ENCODE results near the gene MORC3.
"Not testable (repeated sequence)": the region's sequence is repeated elsewhere in the genome, so short reads cannot be mapped to it uniquely, and the experiment has no call there.

Gene MORC3

GRCh38 chr21:36379251-36379650, 59.3 kb downstream of the MORC3 start:
- no peaks in the 10 kb centered on the region for H3K9me2 ChIP-seq (replicated peaks; ENCODE audit: insufficient read depth, low read length)
- H3K27ac ChIP-seq (ENCODE audit: low read depth, low read length), result no peak overlapping the region
- H3F3A ChIP-seq (ENCODE audit: insufficient read depth), result no peaks in the 10 kb centered on the region
- H3K9ac ChIP-seq (ENCODE audit: low read length), result no peak overlapping the region
- no peak overlapping the region for H3K4me3 ChIP-seq (ENCODE audit: insufficient read depth, low read length, poor library complexity, severe bottlenecking)
- H3K36me3 ChIP-seq (ENCODE audit: low read length), result peaks cover 7% of the 10 kb centered on the region; the same call in 1 of the 2 replicates
- H2AFZ ChIP-seq (ENCODE audit: low read depth, low read length, severe bottlenecking), result no peak overlapping the region
- no peaks in the 10 kb centered on the region for H3K79me2 ChIP-seq (ENCODE audit: insufficient read depth, low read length)
- no peak for TF ChIP-seq EZH2phosphoT487 (conservative IDR thresholded peaks at IDR 0.05; ENCODE audit: low read length)
- TF ChIP-seq, protein P1, sequence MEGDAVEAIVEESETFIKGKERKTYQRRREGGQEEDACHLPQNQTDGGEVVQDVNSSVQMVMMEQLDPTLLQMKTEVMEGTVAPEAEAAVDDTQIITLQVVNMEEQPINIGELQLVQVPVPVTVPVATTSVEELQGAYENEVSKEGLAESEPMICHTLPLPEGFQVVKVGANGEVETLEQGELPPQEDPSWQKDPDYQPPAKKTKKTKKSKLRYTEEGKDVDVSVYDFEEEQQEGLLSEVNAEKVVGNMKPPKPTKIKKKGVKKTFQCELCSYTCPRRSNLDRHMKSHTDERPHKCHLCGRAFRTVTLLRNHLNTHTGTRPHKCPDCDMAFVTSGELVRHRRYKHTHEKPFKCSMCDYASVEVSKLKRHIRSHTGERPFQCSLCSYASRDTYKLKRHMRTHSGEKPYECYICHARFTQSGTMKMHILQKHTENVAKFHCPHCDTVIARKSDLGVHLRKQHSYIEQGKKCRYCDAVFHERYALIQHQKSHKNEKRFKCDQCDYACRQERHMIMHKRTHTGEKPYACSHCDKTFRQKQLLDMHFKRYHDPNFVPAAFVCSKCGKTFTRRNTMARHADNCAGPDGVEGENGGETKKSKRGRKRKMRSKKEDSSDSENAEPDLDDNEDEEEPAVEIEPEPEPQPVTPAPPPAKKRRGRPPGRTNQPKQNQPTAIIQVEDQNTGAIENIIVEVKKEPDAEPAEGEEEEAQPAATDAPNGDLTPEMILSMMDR (IDR thresholded peaks at IDR 0.05; ENCODE audit: insufficient read depth, low read length, poor library complexity, severe bottlenecking), result no peak
- no peaks in the 10 kb centered on the region for H4K20me1 ChIP-seq (ENCODE audit: low read depth, low read length)
- no peaks in the 10 kb centered on the region for H3K27me3 ChIP-seq (ENCODE audit: low read length)
- H3K9me3 ChIP-seq (ENCODE audit: insufficient read depth, low read length), result no peaks in the 10 kb centered on the region
- no peak overlapping the region for H3K4me2 ChIP-seq (ENCODE audit: low read depth, low read length, poor library complexity, severe bottlenecking)

GRCh38 chr21:36381841-36382589, 62.0 kb downstream of the MORC3 start:
- H3K9me3 ChIP-seq (ENCODE audit: insufficient read depth, low read length), result no peaks in the 10 kb centered on the region
- H3K4me3 ChIP-seq (ENCODE audit: insufficient read depth, low read length, poor library complexity, severe bottlenecking), result no peak overlapping the region
- H3F3A ChIP-seq (ENCODE audit: insufficient read depth), result no peaks in the 10 kb centered on the region
- no peak overlapping the region for H3K4me2 ChIP-seq (ENCODE audit: low read depth, low read length, poor library complexity, severe bottlenecking)
- no peaks in the 10 kb centered on the region for H3K9me2 ChIP-seq (replicated peaks; ENCODE audit: insufficient read depth, low read length)
- no peak overlapping the region for H3K9ac ChIP-seq (ENCODE audit: low read length)
- H4K20me1 ChIP-seq (ENCODE audit: low read depth, low read length), result no peaks in the 10 kb centered on the region
- TF ChIP-seq EZH2phosphoT487 (conservative IDR thresholded peaks at IDR 0.05; ENCODE audit: low read length), result no peak
- TF ChIP-seq, protein P1 (IDR thresholded peaks at IDR 0.05; ENCODE audit: insufficient read depth, low read length, poor library complexity, severe bottlenecking), result no peak
- H3K79me2 ChIP-seq (ENCODE audit: insufficient read depth, low read length), result peaks cover 6% of the 10 kb centered on the region; the same call in 1 of the 2 replicates
- no peaks in the 10 kb centered on the region for H3K27me3 ChIP-seq (ENCODE audit: low read length)
- H3K36me3 ChIP-seq (ENCODE audit: low read length), result no peaks in the 10 kb centered on the region
- H3K27ac ChIP-seq (ENCODE audit: low read depth, low read length), result no peak overlapping the region
- H2AFZ ChIP-seq (ENCODE audit: low read depth, low read length, severe bottlenecking), result no peak overlapping the region

DNA sequence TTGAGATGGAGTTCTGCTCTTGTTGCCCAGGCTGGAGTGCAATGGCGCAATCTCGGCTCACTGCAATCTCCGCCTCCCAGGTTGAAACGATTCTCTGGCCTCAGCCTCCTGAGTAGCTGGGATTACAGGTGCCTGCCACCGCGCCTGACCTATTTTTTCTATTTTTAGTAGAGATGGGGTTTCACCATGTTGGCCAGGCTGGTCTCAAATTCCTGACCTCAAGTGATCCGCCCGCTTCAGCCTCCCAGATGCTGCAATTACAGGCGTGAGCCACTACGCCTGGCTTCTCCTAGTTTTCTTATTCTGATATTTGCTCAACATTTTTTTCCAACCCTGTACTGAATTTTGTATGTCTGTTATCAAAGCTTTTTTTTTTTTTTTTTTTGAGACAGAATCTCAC, 62.7 kb downstream of the MORC3 start:
- not testable (repeated sequence) for H3K79me2 ChIP-seq (ENCODE audit: insufficient read depth, low read length); H3K27ac ChIP-seq (ENCODE audit: low read depth, low read length); H3K9me3 ChIP-seq (ENCODE audit: insufficient read depth, low read length); H3K9me2 ChIP-seq (replicated peaks; ENCODE audit: insufficient read depth, low read length); H3K36me3 ChIP-seq (ENCODE audit: low read length); H3K9ac ChIP-seq (ENCODE audit: low read length); H3K4me3 ChIP-seq (ENCODE audit: insufficient read depth, low read length, poor library complexity, severe bottlenecking); H4K20me1 ChIP-seq (ENCODE audit: low read depth, low read length); H3K4me2 ChIP-seq (ENCODE audit: low read depth, low read length, poor library complexity, severe bottlenecking); H3K27me3 ChIP-seq (ENCODE audit: low read length); H2AFZ ChIP-seq (ENCODE audit: low read depth, low read length, severe bottlenecking); H3F3A ChIP-seq (ENCODE audit: insufficient read depth)

DNA sequence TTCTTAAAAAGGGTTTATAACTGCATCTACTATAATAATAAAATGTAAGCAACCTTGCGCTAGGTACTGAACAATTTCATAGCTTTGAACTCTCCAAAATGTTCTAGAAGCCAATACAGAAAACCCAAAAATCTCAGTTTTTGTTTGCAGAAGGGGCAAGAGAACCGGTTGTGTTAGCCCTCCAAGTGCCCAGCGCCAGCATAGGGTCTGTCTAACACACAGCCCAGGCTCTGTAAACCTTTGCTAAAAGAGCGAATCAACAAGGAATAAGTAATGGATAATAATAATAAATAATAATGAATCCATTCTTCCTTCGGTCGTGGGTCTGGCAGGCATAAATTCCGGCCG, 64.9 kb downstream of the MORC3 start:
- Histone ChIP-seq H3K4me2 (ENCODE audit: low read depth, low read length, poor library complexity, severe bottlenecking) (peak overlapping the region; percentile 78), H3K27ac (ENCODE audit: low read depth, low read length) (no peak overlapping the region), H3K9me3 (ENCODE audit: insufficient read depth, low read length) (no peaks in the 10 kb centered on the region), H3K79me2 (ENCODE audit: insufficient read depth, low read length) (peaks cover 6% of the 10 kb centered on the region; the same call in 1 of the 2 replicates), H3K9ac (ENCODE audit: low read length) (no peak overlapping the region; the same call in 1 of the 2 replicates), H4K20me1 (ENCODE audit: low read depth, low read length) (no peaks in the 10 kb centered on the region), H2AFZ (ENCODE audit: low read depth, low read length, severe bottlenecking) (peak overlapping the region; percentile 81), H3K9me2 (replicated peaks; ENCODE audit: insufficient read depth, low read length) (no peaks in the 10 kb centered on the region), H3K4me3 (ENCODE audit: insufficient read depth, low read length, poor library complexity, severe bottlenecking) (peak overlapping the region; percentile 93), H3K27me3 (ENCODE audit: low read length) (no peaks in the 10 kb centered on the region), H3K36me3 (ENCODE audit: low read length) (no peaks in the 10 kb centered on the region), H3F3A (ENCODE audit: insufficient read depth) (no peaks in the 10 kb centered on the region)
- TF ChIP-seq EZH2phosphoT487 (conservative IDR thresholded peaks at IDR 0.05; ENCODE audit: low read length), result no peak
- TF ChIP-seq, protein P1 (IDR thresholded peaks at IDR 0.05; ENCODE audit: insufficient read depth, low read length, poor library complexity, severe bottlenecking), result no peak
